HG03521 (cell line): Measurements from ENCODE around the gene DLG2.

Experiments used
- ATAC-seq: cut with Tn5 transposase; IDR thresholded peaks from one replicate; pipeline ENCODE4 v1.9.1; 2021; ENCODE audit warnings: mild to moderate bottlenecking, moderate library complexity; ENCODE audit not compliant: unreplicated experiment

The DLG2 gene

GRCh38 chr11:84003181-84003580 lies 1624.0 kb downstream of the DLG2 start:
- no peak for ATAC-seq

DNA sequence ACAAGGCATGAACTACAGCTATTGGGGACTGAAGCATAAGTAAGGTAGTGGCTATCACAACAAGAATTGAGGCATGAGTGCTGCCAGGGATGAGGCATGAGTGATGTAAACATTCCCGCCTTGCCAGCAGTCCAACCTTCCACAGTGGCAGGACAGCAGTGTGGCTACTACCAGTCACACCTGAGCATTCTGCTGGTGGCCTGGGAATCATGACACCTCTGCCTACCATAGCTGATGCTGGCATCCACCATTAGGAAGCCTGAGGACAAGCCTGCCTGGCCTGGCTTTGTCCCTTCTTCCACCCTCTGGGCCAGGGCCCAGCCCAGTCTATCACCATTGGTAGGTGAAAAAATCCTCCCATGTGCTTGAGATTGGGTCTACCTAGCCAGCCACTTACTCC lies 1628.2 kb downstream of the DLG2 start:
- no peak for ATAC-seq

- no peak for ATAC-seq
Measured at GRCh38 chr11:83990160-83990733, 1636.9 kb downstream of the DLG2 start.

- no peak for ATAC-seq
Measured at GRCh38 chr11:83982825-83983224, 1644.3 kb downstream of the DLG2 start.

DNA sequence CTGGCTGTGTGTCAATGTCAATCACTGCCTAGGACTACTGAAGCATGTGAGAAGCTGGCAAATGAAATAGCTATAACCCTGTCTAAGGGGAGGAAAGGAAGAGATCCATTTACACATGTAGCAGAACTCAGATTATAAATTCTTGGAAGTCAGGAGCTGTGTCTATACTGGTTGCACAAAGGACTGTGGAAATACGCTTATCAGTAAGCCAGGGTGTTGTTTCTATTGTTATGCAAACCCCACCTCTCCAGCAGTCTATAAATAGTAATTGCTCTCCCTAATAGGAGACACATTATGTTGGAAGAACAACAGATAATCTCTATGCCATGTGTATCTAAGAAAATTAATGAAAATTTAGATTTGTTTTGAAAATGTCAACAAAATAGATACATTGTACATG lies 1647.6 kb downstream of the DLG2 start:
- no peak for ATAC-seq

DNA sequence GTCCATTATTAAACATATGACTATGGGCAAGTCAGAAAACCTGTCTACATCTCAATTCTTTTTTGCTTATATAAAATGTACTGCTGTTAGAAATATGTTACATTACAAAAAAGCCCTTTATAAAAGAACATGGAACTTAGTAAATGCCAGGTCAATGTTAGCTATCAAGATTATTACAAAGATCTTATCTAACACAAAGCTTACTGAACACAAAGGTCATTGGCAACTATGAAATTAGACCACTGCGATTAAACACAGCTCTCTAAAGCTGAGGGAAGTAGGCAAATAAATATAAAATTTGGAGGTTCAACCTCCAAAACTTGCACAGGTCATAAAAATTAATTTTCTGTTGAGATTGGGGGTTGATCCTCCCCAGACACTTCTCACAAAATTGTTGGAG lies 1648.2 kb downstream of the DLG2 start:
- no peak for ATAC-seq

DNA sequence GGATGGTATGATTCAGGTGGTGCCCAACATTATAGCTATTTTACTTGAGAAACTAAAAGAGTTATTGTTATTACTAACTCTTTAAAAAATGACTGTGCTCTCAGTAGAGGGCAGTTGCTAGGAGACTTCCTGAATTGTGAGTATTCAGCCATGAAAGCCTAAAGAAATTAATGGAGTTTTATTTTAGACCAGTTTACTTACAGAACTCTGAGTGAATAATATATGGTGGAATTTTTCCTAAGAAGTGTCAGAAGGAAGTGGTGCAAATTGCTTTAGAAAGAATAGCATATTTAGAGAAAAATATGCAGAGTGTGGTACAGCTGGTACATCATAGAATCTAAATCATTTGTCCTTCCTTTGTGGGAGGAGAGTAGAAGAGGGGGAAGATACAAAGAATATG lies 1651.1 kb downstream of the DLG2 start:
- ATAC-seq: no peak

- no peak for ATAC-seq
Measured at GRCh38 chr11:83972536-83972935, 1654.6 kb downstream of the DLG2 start.

GRCh38 chr11:83971063-83971462 lies 1656.1 kb downstream of the DLG2 start:
- ATAC-seq: no peak

GRCh38 chr11:83970061-83970671 lies 1657.0 kb downstream of the DLG2 start:
- peak; percentile 85 for ATAC-seq

DNA sequence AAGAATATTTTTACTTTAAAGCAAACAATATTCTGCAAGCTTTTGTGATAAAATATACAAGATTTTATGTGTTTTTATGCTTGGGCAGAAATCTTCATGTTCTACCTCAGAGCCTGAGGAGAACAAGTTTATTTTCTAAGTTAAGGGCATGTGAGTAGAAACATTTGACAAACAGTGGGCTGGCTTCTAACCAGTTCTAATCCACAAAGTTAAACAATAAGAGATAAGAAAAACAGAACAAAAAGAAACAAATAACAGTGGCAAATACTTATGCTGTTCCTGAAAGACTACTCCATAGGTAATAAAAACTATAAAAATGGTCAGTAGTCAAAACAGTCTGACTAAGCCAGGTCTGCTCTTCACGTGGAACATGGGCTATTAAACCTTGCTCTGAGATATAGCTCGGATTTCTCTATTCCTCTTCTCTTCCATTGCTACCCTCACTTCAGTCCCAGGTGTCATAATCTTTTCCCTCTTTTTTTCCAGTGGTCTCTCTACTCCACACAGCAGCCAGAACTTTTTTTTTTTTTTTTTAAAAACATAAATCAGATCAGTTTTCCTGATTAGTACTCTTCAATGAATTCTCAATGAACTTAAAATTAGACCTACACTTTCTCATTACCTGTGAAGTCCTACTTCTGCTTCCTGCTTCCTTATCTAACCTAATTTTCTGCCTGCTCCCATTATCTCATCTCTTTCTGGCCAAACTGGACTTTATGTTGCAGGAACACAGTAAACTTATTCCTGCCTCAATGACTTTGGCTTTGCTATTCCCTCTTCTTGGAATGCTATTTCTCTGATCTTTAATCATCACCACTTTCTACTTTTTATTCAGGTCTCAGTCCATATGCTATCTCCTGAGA lies 1669.9 kb downstream of the DLG2 start:
- no peak for ATAC-seq

- no peak for ATAC-seq
Measured at GRCh38 chr11:83956119-83956697, 1670.9 kb downstream of the DLG2 start.

- ATAC-seq: no peak
Measured at GRCh38 chr11:83954780-83955179, 1672.4 kb downstream of the DLG2 start.

DNA sequence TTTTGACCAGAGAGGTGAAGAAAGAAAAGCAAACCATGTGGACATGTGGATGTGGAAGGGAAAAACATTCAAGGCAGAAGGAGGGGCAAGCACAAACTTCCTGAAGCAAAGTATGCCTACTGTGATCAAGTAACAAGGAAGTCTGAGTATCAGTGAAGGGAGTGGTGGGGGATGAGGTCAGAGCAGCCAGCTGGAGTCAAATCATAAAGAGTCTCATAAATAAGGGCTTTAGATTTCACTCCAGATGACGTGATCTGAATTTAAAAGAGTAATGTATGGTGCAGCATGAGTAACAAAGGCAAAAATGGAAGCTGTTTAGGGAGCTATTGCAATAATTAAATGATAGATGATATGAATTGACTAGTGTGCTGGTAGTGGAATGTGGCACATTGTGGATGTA lies 1675.6 kb downstream of the DLG2 start:
- no peak for ATAC-seq

DNA sequence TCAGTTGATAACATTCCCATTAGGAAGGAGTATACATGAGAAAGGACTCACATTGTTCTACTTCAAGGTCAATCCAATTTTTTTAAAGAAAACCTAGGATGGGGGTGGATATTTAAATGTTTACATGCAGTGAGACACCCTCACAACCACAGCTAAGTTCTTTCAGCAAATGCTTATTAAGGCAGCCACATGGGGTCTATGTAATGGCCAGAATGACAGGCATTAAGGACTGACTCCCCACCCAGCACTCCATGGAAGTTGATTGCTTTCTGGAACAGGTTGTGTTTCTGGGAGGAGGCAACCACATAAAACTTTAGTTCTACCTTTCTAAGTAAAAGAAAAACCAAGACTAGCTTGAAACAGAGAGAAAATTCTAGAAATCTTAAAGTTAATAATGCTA lies 1678.9 kb downstream of the DLG2 start:
- ATAC-seq: no peak

GRCh38 chr11:83945976-83946375 lies 1681.2 kb downstream of the DLG2 start:
- ATAC-seq: no peak

DNA sequence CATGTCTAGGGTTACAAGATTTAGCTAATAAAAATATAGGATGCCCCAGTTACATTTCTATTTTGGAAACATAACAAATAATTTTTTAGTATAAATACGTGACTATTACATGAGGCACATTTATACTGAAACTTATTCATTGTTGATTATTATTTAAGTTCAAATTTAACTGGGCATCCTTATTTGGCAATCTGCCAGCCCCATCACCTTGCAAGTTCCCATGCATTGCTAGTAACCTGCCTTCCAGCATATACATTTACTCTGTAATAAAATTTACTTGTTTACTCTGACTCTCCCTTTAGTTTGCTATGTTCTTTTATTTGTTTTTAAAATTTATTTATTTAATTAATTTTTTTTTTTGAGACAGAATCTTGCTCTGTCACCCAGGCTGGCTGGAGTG lies 1686.1 kb downstream of the DLG2 start:
- ATAC-seq: no peak

DNA sequence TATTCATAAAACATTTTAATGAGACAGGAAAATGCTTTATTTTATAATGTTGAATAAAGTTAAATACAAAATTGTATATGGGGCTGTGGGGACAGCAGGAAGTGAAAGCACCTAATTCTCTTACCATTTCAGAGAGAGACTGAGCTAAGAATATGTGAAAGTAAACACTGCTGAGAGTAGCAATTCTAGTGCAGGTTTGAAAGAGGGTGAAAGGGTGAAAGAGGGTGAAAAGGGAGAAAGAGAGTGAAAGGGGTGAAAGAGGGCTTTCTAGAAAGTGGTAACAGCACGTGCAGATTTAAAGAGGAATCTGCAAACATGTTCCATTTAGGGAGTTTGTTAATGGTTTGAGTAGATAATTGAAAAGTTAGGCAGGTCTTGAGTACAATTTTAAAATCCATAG lies 1689.0 kb downstream of the DLG2 start:
- ATAC-seq: no peak

GRCh38 chr11:83933008-83933407 lies 1694.1 kb downstream of the DLG2 start:
- ATAC-seq: no peak

GRCh38 chr11:83927422-83927821 lies 1699.7 kb downstream of the DLG2 start:
- ATAC-seq: no peak

GRCh38 chr11:83924795-83925542 lies 1702.2 kb downstream of the DLG2 start:
- no peak for ATAC-seq
